ENCODE data around the gene ACER3. TPM values are rescaled to one million over a fixed set of nuclear protein-coding genes. Genes with fewer than 3 reads are reported as not detected.

The ACER3 gene
- total and polyA plus RNA-seq, 4 experiments from 2014 or later: 2.9 to 6.8 (median 5.0) TPM

DNA sequence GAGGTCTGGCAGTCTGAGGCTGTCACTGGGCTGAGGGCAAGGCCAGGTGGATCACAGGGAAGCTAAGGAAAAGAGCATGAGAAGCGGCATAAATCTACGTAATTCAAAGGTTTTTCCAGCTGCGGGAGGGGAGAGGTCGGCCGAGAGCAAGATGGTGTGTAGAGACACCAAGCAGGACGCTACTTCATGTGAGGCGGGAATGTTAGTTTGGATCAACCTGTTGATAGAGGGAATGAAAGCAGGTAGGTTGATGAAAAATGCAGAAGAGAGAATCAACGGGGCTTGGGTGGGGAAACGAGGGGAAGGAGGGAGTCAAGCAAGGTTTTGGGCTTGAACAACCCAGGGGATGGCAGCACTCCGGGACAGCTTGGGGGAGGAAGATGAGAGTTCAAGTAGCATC is 176.3 kb downstream of the ACER3 start:
- Histone ChIP-seq H3K36me3 (ENCODE audit: insufficient read depth, low read length) (no peaks in the 10 kb centered on the region), H3K27me3 (ENCODE audit: insufficient read depth, low read length) (no peaks in the 10 kb centered on the region), H3K9me3 (ENCODE audit: control insufficient read depth in 1 of 2, low read length in 2 of 2) (no peaks in the 10 kb centered on the region), H3K4me1 (ENCODE audit: insufficient read depth, low read length) (no peaks in the 10 kb centered on the region), H3K27ac (ENCODE audit: low read depth, low read length) (no peak overlapping the region), H3K4me3 (ENCODE audit: low read length in 2 of 2) (no peak overlapping the region)
- Mint-ChIP-seq H3K36me3 (no peaks in the 10 kb centered on the region), H3K4me1 (peaks cover 6 to 18% (median 12%) of the 10 kb centered on the region in 4 donors), H3K9me3 (no peaks in the 10 kb centered on the region), H3K4me3 (peak overlapping the region in 1 of 8 donors; percentile 39), H3K27ac (no peak overlapping the region), H3K27me3 (peaks cover 28 to 43% of the 10 kb centered on the region in 2 donors)
- intact Hi-C loops (cut with micrococcal nuclease): no loop called here
- no peak for DNase-seq
- POLR2A ChIA-PET (ENCODE audit: partially characterized antibody): no interaction called here
- CTCF ChIA-PET (ENCODE audit: partially characterized antibody): no interaction called here

- H3K27ac ChIP-seq (ENCODE audit: low read depth, low read length): no peak overlapping the region
- Mint-ChIP-seq H3K4me1 (peaks cover 6 to 18% (median 12%) of the 10 kb centered on the region in 4 donors), H3K9me3 (no peaks in the 10 kb centered on the region), H3K36me3 (no peaks in the 10 kb centered on the region), H3K4me3 (peak overlapping the region in 4 of 8 donors; percentile 44 to 77 (median 63)), H3K27ac (peak overlapping the region in 1 of 7 donors; percentile 11), H3K27me3 (peaks cover 33 to 43% of the 10 kb centered on the region in 2 donors)
- H3K36me3 ChIP-seq (ENCODE audit: insufficient read depth, low read length): no peaks in the 10 kb centered on the region
- DNase-seq: no peak
- ChIA-PET CTCF (ENCODE audit: partially characterized antibody) (interaction anchor here (3.5 kb wide), 1 partner anchor 53 kb away, joined by 14 read pairs; no protein-coding TSS in a partner anchor), POLR2A (ENCODE audit: partially characterized antibody) (no interaction called here)
- H3K9me3 ChIP-seq (ENCODE audit: control insufficient read depth in 1 of 2, low read length in 2 of 2): no peaks in the 10 kb centered on the region
- H3K4me3 ChIP-seq (ENCODE audit: low read length in 2 of 2): no peak overlapping the region
- no peaks in the 10 kb centered on the region for H3K4me1 ChIP-seq (ENCODE audit: insufficient read depth, low read length)
- H3K27me3 ChIP-seq (ENCODE audit: insufficient read depth, low read length): no peaks in the 10 kb centered on the region
- intact Hi-C loops (cut with micrococcal nuclease): no loop called here
These were observed 177.5 kb downstream of the ACER3 start for GRCh38 chr11:77038029-77038824.

DNA sequence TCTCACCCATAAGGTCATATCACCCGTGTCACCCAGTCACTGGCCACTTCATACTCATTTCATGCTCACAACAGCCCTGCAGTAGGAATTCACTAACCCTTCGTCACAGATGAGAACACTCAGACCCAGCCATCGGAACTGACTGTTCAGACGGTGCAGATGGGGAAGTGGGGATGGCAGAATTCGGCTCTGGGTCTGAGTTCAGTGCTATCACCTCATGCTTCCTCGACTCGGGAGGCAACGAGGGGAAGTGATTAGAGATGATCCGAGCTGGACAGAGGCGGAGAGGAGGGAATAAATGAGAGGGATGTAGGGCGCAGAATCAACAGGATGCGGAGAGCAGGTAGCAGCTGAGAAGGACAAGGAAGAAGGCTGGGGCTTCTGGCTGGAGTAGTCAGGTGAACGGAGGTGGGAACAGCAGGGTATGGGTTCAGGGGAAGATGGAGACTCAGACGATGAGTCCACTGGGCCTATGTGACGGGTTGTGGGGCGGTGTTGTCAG is 178.2 kb downstream of the ACER3 start:
- H3K27ac Mint-ChIP-seq: no peak overlapping the region
- no peak for DNase-seq
- intact Hi-C loops (cut with micrococcal nuclease): no loop called here
- no peaks in the 10 kb centered on the region for H3K9me3 ChIP-seq (ENCODE audit: control insufficient read depth in 1 of 2, low read length in 2 of 2)
- ChIA-PET POLR2A (ENCODE audit: partially characterized antibody) (no interaction called here), CTCF (ENCODE audit: partially characterized antibody) (interaction anchor here (1.3 to 3.5 kb wide), 2 partner anchors 53 to 119 kb away, joined by 3 to 14 read pairs; no protein-coding TSS in a partner anchor)
- H3K9me3 Mint-ChIP-seq: no peaks in the 10 kb centered on the region
- no peaks in the 10 kb centered on the region for H3K27me3 ChIP-seq (ENCODE audit: insufficient read depth, low read length)
- H3K36me3 ChIP-seq (ENCODE audit: insufficient read depth, low read length): no peaks in the 10 kb centered on the region
- peaks cover 6 to 18% (median 12%) of the 10 kb centered on the region in 4 donors for H3K4me1 Mint-ChIP-seq
- no peak overlapping the region for H3K27ac ChIP-seq (ENCODE audit: low read depth, low read length)
- H3K4me3 Mint-ChIP-seq: peak overlapping the region in 7 of 8 donors; percentile 44 to 77 (median 59)
- no peak overlapping the region for H3K4me3 ChIP-seq (ENCODE audit: low read length in 2 of 2)
- H3K4me1 ChIP-seq (ENCODE audit: insufficient read depth, low read length): no peaks in the 10 kb centered on the region
- H3K36me3 Mint-ChIP-seq: no peaks in the 10 kb centered on the region
- H3K27me3 Mint-ChIP-seq: peaks cover 33 to 43% of the 10 kb centered on the region in 2 donors

GRCh38 chr11:77039491-77040400 is 179.0 kb downstream of the ACER3 start:
- Histone ChIP-seq H3K27me3 (ENCODE audit: insufficient read depth, low read length) (no peaks in the 10 kb centered on the region), H3K4me1 (ENCODE audit: insufficient read depth, low read length) (no peaks in the 10 kb centered on the region), H3K27ac (ENCODE audit: low read depth, low read length) (no peak overlapping the region), H3K36me3 (ENCODE audit: insufficient read depth, low read length) (no peaks in the 10 kb centered on the region), H3K9me3 (ENCODE audit: control insufficient read depth in 1 of 2, low read length in 2 of 2) (no peaks in the 10 kb centered on the region), H3K4me3 (ENCODE audit: low read length in 2 of 2) (no peak overlapping the region)
- Mint-ChIP-seq H3K9me3 (peaks cover 0 to 1% (median 0%) of the 10 kb centered on the region in 8 donors), H3K36me3 (no peaks in the 10 kb centered on the region), H3K27ac (no peak overlapping the region), H3K27me3 (peaks cover 33 to 46% of the 10 kb centered on the region in 2 donors), H3K4me1 (peaks cover 6 to 18% (median 12%) of the 10 kb centered on the region in 4 donors), H3K4me3 (peak overlapping the region in 3 of 8 donors; percentile 17 to 59 (median 48))
- intact Hi-C loops (cut with micrococcal nuclease): no loop called here
- CTCF ChIA-PET (ENCODE audit: partially characterized antibody): interaction anchor here (1.3 to 3.5 kb wide), 2 partner anchors 52 to 120 kb away, joined by 3 to 14 read pairs; no protein-coding TSS in a partner anchor
- POLR2A ChIA-PET (ENCODE audit: partially characterized antibody): no interaction called here
- DNase-seq: peak in 3 of 5 donors; percentile 5 to 23 (median 8)

- no peaks in the 10 kb centered on the region for H3K36me3 ChIP-seq (ENCODE audit: insufficient read depth, low read length)
- intact Hi-C loops (cut with micrococcal nuclease): no loop called here
- ChIA-PET CTCF (ENCODE audit: partially characterized antibody) (interaction anchor here (3.5 kb wide), 1 partner anchor 51 kb away, joined by 14 read pairs; no protein-coding TSS in a partner anchor), POLR2A (ENCODE audit: partially characterized antibody) (no interaction called here)
- no peak for DNase-seq
- Mint-ChIP-seq H3K4me3 (peak overlapping the region in 2 of 8 donors; percentile 22 to 52), H3K9me3 (peaks cover 0 to 1% (median 0%) of the 10 kb centered on the region in 8 donors), H3K27ac (no peak overlapping the region), H3K4me1 (peaks cover 6 to 18% (median 12%) of the 10 kb centered on the region in 4 donors), H3K36me3 (no peaks in the 10 kb centered on the region), H3K27me3 (peaks cover 31 to 41% of the 10 kb centered on the region in 2 donors)
- H3K4me3 ChIP-seq (ENCODE audit: low read length in 2 of 2): no peak overlapping the region
- no peaks in the 10 kb centered on the region for H3K9me3 ChIP-seq (ENCODE audit: control insufficient read depth in 1 of 2, low read length in 2 of 2)
- no peak overlapping the region for H3K27ac ChIP-seq (ENCODE audit: low read depth, low read length)
- H3K4me1 ChIP-seq (ENCODE audit: insufficient read depth, low read length): no peaks in the 10 kb centered on the region
- no peaks in the 10 kb centered on the region for H3K27me3 ChIP-seq (ENCODE audit: insufficient read depth, low read length)
These were observed 179.7 kb downstream of the ACER3 start for GRCh38 chr11:77040401-77040777.

DNA sequence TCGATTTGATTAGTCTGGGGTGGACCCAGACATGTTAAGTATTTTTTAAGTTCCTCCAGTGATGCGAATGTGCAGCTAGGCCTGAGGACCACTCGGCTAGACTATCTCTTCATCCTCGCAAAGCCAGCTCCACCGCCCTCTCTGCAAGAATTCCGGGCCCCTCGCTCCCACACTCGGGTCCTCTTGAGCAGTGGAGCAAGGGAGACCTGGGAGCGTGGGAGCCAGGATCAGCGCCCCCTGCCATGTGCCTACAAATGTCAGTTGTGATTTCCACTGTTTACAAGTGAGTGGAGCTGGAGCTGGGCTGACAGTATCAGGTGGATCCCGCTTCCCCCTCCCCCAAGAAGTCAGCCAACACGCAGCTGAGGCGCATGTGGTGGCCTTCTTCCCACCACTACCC is 180.2 kb downstream of the ACER3 start:
- no peak overlapping the region for H3K27ac ChIP-seq (ENCODE audit: low read depth, low read length)
- intact Hi-C loops (cut with micrococcal nuclease): no loop called here
- H3K9me3 Mint-ChIP-seq: peaks cover 0 to 1% (median 0%) of the 10 kb centered on the region in 8 donors
- H3K9me3 ChIP-seq (ENCODE audit: control insufficient read depth in 1 of 2, low read length in 2 of 2): no peaks in the 10 kb centered on the region
- DNase-seq: no peak
- H3K4me3 Mint-ChIP-seq: peak overlapping the region in 3 of 8 donors; percentile 20 to 52 (median 22)
- peaks cover 6 to 18% (median 12%) of the 10 kb centered on the region in 4 donors for H3K4me1 Mint-ChIP-seq
- peaks cover 3% of the 10 kb centered on the region for H3K4me1 ChIP-seq (ENCODE audit: insufficient read depth, low read length)
- ChIA-PET POLR2A (ENCODE audit: partially characterized antibody) (no interaction called here), CTCF (ENCODE audit: partially characterized antibody) (interaction anchor here (3.5 kb wide), 1 partner anchor 51 kb away, joined by 14 read pairs; no protein-coding TSS in a partner anchor)
- no peaks in the 10 kb centered on the region for H3K36me3 ChIP-seq (ENCODE audit: insufficient read depth, low read length)
- H3K27ac Mint-ChIP-seq: peak overlapping the region in 1 of 7 donors; percentile 23
- no peaks in the 10 kb centered on the region for H3K36me3 Mint-ChIP-seq
- H3K27me3 Mint-ChIP-seq: peaks cover 31 to 40% of the 10 kb centered on the region in 2 donors
- no peaks in the 10 kb centered on the region for H3K27me3 ChIP-seq (ENCODE audit: insufficient read depth, low read length)
- H3K4me3 ChIP-seq (ENCODE audit: low read length in 2 of 2): no peak overlapping the region

Data from CD4-positive, alpha-beta memory T cell (primary cell).